A204.1 (cell line): ENCODE data around the gene KIF6.

ENCODE experiments used
- FAIRE-seq: peaks from 2 replicates; lab custom pipeline; 2012; peaks lifted over from hg19 to GRCh38; lab: Jason Lieb, UNC

KIF6 gene

GRCh38 chr6:39343396-39343870 is 381.8 kb downstream of the KIF6 start:
- no peak for FAIRE-seq

GRCh38 chr6:39342692-39343395 is 382.4 kb downstream of the KIF6 start:
- no peak for FAIRE-seq

GRCh38 chr6:39341937-39342336 is 383.3 kb downstream of the KIF6 start:
- FAIRE-seq = no peak

- FAIRE-seq = no peak
Measured at GRCh38 chr6:39341352-39341751, 383.9 kb downstream of the KIF6 start.

GRCh38 chr6:39339868-39340550 is 385.2 kb downstream of the KIF6 start:
- no peak for FAIRE-seq

DNA sequence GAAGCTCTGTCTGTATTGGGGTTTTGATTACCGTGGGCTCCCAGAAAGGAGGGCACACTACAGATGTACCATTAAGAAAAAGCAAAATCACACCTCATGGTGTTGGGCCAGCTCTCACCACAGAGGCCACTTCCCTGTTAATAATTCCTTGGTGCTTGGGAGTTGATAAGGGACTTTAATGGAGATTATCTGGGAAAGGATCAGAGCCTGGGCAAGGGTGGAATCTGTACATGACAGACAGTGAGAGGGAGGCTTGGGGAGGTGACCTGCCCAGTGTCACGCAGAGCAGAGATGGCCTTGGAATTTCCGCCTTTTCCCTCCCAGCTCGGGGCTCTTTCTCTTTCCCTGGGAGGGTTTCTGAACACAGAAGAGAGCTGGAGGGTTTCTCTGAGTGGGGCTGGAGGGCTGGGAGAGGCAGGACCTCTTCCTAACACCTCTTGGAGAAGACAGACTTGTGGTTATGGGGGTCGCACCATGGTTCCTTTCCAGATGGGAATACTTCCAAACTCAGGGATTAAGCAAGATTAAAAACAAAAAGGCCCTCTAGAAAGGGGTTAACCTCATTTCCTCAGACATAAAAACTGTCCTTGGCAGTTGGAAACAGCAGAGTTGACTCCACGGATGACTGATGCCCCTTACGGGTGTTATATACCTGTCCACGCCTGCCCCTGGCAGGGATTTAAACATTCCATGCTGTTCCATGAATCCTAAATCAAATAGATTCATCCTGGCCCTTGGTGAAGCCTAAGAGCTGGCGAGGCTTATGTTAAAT is 385.9 kb downstream of the KIF6 start:
- FAIRE-seq = no peak

DNA sequence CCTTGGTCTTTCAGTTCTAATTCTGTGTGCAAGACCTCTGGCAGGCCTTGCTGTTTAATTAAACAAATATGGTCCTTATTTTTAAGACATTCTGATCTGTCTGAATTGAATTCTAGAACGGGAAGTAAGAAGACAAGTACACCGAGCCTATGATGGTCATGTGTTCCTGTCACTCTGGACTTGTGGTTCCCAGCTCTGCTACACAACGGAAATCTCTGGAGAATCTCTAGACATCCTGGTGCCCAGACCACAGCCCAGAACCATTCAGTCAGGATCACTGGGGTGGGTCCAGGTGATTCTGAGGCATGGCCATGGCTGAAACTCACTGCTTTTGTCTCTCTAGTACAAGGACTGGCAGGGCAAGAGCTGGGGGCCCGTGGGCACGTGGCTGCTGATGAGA is 386.8 kb downstream of the KIF6 start:
- no peak for FAIRE-seq

- no peak for FAIRE-seq
Measured at GRCh38 chr6:39335780-39336545, 389.2 kb downstream of the KIF6 start.

DNA sequence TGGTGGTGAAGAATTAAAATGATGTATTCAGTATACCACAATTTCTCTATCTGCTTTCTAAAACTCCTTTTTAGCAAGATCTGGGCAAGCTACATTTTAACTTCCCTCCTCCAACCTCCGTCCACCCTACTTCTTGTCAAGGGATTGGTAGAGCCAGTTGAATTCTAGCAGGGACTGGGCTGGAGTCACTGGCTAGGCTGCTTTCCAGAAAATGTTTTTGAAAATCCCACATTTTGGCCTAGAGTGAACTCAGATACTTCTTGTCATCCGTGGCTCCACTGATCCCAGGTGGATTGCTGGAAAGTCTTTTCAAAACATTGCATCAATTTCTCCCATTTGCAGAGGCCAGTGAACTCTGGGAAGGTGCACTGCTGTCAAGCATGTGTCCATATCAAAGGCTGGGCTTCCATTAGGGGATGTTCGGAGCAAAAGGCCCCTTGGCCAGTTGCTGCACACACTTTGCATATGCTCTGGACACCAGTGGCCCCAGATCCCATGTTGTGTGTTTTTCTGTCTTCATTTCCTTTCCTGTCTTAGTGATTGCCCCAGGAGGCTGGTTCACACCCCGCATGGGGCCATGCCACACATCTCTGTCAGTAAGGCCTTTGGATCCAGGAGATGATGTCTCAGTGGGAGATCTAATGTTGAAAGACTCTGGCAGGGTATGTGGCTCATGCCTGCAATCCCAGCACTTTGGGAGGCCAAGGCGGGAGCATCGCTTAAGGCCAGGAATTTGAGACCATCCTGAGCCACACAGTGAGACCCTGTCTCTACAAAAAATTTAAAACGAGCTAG is 391.4 kb downstream of the KIF6 start:
- no peak for FAIRE-seq

- FAIRE-seq = no peak
Measured at GRCh38 chr6:39330476-39330875, 394.7 kb downstream of the KIF6 start.

DNA sequence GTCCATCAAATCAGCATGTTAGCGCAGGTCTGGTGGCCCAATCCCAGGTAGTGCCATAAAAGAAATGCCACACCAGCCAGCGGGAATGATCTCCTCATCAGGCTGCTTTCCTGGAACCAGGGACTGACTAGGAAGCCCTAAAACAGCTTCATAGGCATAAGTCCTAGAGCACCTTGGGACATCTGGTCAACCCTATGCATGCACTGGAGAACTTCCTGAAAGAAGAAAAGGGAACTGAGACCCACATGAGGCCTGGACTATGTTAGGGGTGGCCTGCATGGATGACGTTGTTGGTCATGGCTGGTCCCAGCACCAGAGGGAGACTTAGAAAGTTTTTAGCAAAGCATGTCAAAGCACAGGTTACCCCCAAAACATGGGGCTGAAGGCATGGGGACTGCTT is 395.2 kb downstream of the KIF6 start:
- FAIRE-seq = no peak

DNA sequence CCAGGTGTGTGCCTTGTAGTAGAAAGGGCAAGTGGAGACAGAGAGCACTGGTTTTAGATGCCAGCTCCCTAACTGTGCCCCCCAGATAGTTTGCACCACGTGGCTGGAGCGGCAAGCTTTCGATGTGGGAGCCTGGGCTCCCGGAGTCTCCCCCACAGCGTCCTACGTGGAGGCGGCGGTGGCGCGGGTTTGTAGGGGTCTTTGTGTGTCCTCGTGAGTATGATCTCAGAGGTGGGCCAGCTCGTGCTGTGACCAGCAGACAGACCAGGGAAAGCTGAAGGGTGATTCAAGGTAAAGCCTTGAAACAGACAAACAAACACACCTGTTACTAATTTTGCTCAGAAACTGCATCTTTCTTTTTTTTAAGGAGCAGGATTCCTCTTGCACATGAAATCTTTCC is 397.1 kb downstream of the KIF6 start:
- FAIRE-seq = no peak

DNA sequence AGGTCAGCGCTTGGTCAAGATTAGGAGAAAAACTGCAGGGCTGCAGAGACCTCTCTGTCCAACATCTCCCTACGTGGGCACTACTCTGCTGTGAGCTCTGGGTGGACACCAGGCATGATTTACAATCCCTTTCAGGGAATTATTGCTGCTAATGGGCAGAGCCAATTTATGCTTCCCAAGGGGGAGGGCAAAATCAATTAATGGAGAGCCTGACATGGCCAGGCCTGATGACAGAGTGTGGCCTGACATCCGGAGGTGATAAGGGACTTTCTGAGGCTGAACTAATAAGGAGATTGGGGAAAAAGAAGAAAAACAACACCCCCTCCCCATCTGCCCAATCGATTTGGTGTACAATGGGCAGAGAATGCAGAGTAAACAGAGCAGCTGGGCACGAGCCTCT is 397.7 kb downstream of the KIF6 start:
- FAIRE-seq = no peak

DNA sequence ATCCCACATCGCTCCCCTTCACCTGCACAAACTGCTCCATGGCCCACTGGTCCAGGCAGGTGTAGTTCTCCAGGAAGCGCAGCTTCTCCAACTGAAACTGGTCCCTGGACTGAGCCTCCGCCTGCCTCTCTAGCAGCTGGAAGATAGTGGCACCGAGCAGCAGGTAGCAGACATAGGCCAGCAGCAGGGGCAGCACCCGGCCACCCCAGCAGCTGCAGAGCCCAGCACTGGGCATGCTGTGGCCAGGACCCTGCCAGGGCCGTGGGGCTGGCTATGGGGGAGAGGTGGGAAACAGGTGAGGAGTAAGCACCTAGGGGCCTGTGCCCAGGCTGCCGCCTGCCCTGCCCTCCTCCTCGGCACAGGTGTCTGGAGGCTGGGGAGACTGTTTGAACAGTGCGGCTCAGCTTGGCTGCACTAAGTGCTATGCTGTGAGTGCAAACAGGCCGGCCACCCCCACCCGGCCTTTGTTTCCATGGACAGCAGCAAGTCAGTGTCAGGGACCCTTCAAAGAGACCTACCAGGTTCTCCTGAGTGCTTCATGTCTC is 402.8 kb downstream of the KIF6 start, which contains the start of gene KCNK16:
KCNK16 (minus strand) TSS at position 397 of the 545 bp plus-strand sequence; CDS start at position 235, 162 bp downstream.
- no peak for FAIRE-seq

- FAIRE-seq = no peak
Measured at GRCh38 chr6:39321761-39322160, 403.4 kb downstream of the KIF6 start.

DNA sequence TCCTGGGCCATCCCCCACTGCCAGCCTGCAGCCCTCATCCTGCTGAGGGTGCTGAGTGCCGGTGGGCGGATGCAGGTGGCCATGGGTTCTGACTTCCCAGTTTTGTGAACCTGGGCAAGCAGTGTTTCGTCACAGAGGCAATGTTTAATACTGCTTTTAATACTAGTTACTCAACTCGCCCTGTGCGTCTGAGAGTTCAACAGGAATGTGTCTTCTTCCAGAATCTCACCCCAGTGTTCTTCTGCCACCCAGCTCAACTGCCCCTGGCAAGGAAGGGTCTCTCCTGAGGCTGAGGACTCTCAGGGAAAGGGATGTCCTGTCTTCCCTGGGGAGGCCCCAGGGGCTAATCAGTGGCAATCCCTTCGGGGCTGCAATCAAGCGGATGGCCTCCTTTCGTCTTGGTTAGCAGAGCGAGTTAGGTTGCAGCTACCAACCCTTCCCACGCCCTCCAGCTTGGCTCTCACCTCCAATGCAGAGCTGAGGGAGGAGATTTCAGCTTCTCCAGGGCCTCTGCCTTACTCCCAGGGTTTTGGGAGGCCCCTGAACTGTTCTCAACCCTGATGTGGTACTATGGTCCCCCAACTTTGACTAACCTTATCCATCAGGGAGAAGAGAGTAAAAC is 404.7 kb downstream of the KIF6 start:
- no peak for FAIRE-seq

- FAIRE-seq = no peak
Measured at GRCh38 chr6:39319621-39320362, 405.4 kb downstream of the KIF6 start.

GRCh38 chr6:39317256-39317655 is 408.0 kb downstream of the KIF6 start:
- FAIRE-seq = no peak

GRCh38 chr6:39314273-39314795 is 410.9 kb downstream of the KIF6 start, which contains the start of gene KCNK17:
Gene KCNK17, minus strand, starts transcription at chr6:39314419. Its CDS starts 99 bp downstream, at chr6:39314320.
- no peak for FAIRE-seq
